Lung microvascular endothelial cell (primary cell): ENCODE data around the gene NHLRC4. TPM values are rescaled to one million over a fixed set of nuclear protein-coding genes. Genes with fewer than 3 reads are reported as not detected.
A peak's percentile ranks its signal among the peaks of the same experiment; 100 is the strongest.

ENCODE experiments used
- DNase-seq, 2 donors: peaks; one replicate each; pipeline versions ENCODE4 v3.0.0 to v3.0.0-alpha.2; 2010; ENCODE audit warnings: low read depth in 2 of 2
- total RNA-seq: library from RNA; depleted of rRNA; stranded (reverse); fragments of >200 nt; gene quantifications from 2 replicates; pipeline ENCODE4 v1.2.1, GENCODE V29; 2014

The NHLRC4 gene
- total RNA-seq, 1 donor from 2014 or later: 2.4 TPM

DNA sequence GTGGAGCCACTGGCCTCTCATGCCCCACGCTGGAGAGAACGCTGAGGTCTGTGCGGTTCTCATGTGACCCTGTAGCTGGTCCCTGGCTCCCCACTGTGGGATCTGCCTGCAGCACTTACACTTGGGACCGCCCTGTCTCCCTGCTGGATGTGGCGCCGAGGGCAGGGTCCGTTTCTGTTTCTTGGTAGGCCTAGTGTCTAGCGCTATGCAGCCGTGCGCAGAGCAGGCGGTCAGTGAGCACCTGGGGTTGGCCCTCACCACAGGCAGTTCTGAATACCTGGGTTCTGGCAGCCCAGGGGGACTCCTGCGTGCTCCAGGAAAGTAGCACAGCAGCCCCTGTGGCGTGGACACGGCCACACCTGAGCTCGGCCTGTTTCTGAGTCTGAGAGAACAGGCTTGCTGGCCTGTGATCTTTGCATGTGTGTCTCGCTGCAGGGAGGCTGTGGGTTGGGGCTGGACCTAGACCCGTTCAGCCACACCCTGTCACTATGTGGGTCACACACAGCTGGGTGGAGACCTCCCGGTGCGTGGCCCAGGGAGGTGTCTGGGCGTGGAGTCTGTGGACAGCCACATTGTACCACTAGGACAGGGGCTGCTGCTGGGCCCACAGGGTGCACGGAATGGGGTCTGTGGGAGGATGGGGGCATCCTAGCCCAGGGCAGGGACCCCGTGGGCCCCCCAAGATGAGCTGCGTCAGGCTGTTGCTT, 36.5 kb upstream of the NHLRC4 start:
- DNase-seq: no peak

DNA sequence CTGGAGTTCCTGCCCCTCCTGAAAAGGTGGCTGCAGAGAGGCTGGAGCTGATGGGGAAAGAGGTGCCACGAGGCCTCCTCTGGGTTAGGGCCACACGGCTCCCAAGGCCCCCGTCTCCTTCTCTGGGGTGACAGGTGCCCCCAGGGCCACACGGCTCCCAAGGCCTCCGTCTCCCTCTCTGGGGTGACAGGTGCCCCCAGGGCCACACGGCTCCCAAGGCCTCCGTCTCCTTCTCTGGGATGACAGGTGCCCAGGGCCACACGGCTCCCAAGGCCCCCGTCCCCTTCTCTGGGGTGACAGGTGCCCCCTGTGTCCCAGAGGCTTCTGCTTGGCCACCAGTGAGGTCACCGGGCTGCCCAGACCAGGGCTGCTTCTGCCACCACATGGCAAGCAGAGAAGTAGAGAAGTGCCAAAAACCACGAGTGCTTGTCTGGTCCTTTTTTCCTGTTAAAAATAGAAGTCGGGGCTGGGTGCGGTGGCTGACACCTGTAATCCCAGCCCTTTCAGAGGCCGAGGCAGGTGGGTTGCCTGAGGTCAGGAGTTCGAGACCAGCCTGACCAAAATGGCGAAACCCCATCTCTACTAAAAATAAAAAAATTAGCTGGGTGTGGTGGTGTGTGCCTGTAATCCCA, 35.2 kb upstream of the NHLRC4 start:
- no peak for DNase-seq

DNA sequence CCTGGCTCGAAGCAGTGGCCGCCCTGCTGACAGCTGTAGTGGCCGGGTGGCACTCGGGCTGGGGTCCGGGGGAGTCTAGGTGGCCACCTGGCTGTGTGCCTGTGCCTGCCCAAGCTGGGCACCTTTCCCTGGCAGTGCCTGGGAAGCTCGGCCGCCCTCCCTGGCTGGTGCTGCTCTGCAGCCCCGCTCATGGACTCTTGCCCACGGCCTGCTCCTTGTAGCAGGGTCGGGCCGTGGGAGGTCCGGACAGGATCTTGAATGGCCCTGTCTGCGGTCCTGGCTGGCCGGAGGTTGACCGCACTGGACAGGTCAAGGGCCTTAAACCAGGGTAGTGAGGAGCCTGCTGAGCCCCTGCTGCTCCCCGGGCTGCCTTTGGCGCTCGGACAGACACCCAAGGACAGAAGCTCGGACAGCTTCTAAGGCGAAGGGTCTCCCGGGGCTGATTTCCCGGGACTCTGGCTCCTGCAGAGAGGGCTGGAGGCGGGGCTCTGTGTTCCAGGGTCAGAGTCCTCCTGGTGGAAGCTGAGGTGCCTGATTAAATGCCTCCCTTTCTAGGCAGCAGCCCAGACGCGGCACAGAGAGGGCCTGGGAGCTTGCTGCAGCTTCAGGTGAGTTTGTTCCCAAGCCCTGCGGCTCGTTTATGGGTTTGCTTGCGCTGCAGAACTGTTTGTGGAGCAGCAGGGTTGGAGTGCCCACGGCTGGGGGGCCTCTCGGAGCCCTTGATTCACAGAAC, 33.2 kb upstream of the NHLRC4 start:
- no peak for DNase-seq

DNA sequence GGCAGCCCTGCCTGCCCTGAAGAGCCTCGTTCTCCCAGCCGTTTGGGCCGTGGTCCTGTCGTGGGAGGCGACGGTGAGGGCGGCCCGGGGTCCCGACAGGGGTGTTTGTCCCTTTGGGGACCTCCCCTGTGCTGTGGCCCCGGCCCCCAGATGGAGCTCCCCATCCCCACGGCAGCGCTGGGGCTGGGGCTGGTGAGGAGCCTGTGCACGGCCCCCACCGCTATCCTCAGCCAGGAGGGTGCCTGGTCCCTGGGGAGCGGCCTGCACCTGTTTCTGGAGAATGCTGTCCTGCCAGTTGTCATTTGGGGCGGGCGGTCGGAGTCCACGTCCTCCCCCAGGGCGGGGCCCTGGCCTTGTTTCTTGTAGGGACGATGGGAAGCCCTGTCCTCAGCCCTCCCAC, 32.7 kb upstream of the NHLRC4 start:
- no peak for DNase-seq

DNA sequence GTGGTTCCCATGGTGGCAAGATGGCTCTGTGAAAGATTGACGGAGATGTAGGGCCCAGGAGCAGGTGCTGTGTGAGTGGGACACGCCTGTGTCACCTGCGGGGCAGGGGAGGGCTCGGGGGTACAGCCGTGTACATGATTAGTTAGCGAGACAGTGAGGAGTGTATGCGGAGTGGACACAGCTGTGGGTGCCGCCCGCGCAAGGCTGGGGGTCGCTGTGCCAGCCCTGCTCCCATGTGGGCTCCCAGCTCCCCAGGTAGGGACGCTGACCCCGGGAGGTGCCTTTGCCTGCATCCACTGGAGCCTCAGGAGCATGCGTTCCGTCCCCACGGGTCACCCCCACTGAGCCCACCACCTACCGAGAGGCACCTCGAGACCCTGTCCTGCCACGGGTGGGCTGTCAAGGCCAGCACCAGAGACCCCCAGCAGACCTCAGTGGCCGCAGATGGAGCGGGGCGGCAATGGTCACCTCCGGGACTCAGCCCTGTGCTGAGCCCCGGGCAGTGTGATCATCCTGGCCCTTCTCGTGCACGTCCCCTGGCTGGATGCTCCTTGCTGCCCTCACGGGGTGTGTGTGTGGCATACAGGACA, 31.9 kb upstream of the NHLRC4 start:
- no peak for DNase-seq

DNA sequence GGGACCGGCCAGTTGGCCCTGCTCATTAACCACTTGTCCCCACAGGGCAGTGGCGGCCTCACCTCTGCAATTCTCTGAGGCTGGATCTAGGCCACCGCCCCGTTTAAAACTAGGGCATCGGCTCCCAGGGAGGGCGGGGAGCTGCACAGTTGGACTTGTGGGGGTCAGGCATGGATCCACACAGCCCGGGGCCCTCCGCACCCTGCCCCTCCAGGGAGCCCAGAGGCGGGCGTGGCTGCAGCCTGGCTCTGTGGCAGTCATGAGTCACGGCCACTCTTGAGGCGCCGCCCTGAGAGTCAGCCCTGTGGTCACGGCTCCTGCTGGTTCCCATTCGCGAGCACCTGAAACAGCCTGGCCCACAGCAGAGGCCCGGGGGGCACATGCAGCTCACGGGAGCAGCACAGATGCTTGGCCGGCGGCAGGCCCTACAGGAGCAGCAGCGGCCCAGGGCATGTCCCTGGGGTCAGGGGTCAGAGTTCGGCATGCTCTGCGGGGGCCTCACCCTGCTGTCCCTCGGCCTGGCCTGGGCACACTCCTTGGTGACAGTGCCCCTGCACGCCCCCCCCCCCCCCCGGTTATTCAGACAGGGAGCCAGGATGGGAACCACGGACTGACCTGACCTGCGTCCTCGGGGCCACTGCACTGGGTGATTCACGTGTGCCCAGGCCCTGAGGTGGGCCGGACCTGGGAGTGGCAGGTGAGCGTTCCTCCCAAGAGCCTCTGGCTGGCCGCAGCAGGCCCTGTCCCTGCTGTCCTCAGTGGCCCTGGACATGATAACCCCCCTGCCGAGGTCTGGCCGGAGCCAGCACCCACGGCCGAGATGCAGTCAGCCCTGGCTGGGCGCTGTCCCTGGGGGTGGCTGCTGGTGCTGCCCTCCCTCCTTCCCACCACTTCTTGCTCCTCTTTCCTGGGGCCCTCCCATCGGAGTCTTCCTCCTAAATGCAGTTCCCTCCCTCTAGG, 31.1 kb upstream of the NHLRC4 start:
- peak in 1 of 2 donors; percentile 57 for DNase-seq

DNA sequence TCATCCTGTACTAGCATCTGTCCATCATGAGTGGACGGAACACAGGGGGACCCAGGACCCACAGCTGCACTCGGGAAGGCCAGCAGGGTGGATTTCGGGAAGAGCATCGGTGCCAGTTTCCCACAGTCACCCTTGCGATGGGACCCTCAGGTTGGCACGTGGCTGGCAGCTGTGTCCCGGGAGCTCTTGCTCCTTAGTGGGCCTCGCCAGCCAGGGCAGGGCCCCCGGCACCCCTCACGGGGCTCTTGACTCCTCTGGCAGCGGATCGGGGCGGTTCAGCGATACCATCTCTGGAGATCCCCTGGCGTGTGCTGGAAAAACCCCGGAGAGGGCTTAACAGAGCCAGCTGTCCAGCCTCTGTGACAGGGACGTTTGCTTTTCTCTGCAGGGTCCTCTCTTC, 30.1 kb upstream of the NHLRC4 start:
- no peak for DNase-seq

DNA sequence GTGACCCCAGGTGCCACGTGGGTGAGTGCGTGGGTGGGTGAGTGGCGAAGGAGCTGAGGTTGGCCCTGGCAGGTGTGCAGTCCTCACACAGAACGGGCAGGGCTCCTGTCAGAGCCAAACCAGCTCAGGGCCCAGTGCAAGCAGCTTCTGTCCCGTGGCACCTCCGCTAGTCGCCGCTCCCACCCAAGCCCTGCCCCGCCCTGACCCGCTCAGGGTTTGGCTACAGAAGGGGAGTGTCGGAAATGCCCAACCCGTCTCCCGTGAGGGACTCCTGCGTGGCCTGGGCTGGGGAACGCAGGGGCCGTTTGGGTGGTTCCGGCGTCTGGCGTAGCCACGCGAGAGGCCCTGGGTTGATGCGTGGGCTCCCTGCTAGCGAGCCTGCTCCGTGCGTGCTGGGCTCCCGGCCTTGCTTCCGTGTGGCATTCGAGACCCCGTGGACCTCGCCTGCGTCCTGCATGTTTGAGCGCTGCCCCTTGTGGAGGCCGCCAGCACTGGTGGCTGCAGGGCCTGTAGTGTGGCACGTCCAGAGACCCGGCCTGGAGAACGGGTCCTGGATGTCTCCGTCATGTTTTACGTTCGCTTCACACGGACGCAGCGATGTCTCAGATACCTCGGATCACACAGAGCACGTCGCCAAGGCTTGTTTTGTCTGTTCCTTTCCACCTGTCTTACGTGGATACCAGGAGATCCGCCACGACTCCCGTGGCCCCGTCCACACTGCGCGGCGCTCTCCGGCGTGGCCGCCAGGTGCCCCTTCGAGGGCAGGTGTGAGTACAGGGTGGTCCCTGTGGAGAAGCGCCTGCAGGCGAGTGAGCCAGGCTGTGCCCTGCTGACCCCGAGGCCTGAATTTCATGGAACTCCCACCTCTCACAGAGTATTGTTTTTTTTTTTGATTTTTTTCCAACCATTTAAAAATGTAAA, 29.1 kb upstream of the NHLRC4 start:
- no peak for DNase-seq

DNA sequence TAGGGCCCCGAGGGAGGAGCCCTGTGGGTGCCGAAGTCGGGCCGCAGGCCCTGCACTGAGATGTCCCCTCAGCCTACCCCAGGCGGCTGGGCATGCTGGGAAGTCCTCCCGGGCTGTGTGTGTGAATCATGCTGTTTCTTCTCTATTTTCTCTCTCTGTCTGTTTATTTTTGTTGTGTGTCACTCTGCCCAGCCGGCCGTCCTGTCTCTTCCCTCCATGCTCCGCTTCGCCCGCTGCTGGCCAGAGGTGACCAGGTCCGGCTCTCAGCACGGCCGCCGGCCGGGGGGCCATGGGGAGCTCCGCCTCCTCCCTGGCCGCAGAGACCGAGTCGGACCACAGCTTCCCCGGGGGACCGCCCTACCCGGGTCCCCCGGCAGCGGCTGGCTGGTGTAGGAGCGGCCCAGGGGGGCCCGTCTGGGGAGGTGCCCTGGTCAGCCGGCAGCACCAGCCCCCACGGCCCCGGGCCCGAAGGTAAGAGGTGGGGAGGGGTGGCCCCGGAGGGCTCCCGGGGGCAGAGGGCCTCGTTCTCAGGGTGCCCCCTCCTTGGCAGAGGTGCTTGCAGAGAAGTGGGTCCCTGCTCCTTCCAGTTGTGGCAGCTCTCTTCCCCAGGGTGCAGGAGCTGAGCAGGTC, 26.8 kb upstream of the NHLRC4 start:
- peak in 1 of 2 donors; percentile 76 for DNase-seq

DNA sequence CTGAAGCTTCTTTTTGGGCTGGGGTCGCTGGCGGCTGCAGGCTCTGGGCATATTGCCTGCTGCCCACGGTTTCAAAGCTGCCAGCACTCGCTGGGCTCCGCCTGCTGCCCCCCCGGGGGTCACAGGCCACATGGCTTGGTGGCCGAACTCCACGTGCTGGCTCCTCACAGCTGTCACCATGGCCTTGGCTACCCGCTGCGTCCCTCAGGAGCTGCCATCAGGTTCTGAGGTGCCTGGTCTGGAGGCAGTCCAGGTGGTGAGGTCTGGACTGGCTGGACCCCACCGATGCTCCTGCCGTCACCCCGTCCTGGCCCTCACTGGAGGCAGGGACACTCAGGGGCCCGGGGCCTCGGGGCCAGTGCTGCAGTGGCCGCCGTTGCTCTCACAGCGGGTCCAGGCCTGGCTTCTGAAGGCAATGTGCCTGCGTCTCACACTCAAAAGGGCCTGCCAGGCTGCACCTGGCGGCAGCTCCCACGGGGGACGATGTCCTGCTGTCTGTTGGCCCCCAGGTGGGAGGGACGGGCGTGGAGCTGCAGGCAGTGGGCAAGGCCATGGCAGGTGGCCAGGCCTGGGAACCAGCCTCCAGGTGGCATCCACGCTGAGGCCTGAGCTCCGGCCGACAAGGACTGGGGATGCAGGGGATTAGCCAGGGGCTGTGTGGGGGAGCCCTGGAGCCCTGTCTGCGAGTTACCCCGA, 26.0 kb upstream of the NHLRC4 start:
- DNase-seq: no peak

DNA sequence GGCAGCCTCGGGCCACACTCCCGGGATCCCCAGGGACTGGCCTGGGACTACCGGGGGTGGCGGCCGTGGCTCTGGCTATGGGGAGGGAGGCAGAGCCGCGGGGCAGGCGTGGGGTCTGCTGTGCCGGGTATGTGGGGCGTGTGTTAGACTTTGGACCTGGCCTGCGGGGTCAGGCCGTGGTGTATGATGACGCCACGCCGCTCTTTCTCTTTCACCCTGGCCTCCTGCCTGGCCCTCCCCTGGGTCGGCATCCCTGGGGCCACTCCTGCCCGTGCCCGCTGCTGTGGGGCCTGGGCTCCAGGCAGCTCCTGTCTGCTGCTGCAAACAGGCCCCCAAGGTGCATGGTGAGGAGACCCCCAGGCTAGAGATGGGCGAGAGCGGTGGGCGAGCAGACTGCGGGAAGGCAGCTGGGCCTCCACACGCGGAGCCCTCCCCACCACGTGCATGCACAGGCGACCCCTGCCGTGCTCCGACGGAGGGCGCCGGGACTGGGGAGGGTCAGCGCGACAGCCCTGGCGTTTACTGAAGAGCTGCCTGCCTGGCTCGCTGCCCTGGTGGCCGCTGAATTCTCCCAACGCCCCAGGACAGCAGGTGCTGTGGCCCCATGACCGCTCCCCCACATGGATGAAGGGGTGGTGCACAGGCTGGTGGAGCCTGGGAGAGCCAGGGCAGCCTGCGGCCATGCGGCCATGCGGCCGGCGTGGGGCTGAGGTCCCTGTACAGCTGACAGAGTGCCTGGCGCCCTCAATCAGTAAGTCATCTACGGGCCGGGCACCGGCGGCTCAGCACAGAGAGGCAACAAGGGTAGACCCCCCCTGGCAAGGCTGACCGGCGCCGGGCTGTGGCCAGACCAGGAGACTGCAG, 23.3 kb upstream of the NHLRC4 start:
- no peak for DNase-seq

DNA sequence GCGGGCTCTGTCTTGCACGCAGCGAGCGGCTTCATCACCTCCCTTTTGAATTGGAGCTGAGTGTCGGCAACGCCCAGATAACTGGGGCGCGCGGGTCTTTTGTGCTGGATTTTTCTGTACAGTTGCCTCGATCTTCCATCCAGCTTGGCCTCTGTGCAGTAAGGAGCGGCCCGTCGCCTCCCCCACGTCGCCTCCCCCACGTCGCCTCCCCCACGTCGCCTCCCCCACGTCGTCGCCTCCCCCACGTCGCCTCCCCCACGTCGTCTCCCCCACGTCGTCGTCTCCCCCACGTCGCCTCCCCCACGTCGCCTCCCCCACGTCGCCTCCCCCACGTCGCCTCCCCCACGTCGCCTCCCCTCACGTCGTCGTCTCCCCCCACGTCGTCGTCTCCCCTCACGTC, 22.3 kb upstream of the NHLRC4 start:
- no peak for DNase-seq

DNA sequence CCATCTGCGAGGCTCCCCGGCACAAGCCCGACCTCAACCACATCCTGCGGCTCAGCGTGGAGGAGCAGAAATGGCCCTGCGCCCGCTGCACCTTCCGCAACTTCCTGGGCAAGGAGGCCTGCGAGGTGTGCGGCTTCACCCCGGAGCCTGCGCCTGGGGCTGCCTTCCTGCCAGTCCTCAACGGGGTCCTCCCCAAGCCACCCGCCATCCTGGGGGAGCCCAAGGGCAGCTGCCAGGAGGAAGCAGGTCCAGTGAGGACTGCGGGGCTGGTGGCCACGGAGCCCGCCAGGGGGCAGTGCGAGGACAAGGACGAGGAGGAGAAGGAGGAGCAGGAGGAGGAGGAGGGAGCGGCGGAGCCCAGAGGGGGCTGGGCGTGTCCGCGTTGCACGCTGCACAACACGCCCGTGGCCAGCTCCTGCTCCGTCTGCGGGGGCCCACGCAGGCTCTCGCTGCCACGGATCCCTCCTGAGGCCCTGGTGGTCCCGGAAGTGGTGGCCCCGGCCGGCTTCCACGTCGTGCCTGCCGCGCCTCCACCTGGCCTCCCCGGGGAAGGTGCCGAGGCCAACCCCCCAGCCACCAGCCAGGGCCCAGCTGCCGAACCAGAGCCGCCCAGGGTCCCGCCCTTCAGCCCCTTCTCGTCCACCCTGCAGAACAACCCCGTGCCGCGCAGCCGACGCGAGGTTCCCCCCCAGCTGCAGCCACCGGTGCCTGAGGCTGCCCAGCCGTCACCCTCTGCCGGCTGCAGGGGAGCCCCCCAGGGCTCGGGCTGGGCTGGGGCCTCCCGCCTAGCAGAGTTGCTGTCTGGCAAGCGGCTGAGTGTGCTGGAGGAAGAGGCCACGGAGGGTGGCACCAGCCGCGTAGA, 19.7 kb upstream of the NHLRC4 start:
- DNase-seq: peak; percentile 46 to 71

DNA sequence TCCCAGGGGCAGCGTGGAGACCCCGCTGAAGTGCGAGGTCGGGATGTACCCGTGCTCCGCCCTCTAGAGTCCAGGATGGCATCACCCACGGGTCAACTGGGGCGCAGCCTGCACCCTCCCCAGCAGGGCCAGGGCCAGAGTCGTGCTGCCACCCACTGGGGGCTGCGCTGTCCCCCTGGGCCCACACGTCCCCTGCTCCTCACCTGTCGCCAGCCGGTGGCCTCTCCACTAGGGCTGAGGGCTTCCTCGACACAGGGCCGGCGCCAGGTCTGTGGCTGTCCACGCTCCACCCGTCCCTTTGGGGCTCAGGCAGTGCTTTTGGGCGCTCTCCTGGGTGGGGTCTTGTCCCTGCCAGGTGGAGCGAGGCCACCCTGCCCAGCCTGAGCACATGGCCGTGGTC, 18.2 kb upstream of the NHLRC4 start:
- DNase-seq: no peak

DNA sequence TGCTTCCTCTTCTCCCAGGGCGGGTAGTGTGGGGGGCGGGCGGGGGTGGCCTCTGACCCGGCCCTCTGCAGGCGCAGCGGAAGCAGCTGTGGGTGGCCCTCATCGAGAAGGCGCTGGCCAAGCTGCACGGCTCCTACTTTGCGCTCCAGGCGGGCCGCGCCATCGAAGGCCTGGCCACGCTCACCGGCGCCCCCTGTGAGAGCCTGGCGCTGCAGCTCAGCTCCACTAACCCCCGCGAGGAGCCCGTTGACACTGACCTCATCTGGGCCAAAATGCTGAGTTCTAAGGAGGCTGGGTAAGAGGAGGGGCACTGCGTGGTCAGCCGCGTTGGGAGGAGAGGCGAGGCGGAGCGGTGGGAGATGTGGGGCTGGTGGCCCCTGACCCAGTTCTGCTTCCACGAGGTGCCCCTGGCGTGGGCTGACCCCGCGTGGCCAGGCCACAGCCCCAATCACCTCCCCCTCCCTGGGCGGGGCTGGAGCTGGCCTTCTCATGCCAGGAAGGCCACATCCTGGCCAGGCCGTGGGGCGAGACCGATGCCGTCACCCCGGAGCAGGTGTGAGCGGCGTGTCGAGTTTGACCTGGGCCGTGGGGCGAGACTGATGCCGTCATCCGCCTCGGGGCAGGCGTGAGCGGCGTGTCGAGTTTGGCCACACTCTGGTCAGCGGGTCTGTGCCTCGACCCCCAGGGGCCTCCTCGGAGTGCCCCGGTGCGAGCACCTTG, 17.1 kb upstream of the NHLRC4 start:
- no peak for DNase-seq

DNA sequence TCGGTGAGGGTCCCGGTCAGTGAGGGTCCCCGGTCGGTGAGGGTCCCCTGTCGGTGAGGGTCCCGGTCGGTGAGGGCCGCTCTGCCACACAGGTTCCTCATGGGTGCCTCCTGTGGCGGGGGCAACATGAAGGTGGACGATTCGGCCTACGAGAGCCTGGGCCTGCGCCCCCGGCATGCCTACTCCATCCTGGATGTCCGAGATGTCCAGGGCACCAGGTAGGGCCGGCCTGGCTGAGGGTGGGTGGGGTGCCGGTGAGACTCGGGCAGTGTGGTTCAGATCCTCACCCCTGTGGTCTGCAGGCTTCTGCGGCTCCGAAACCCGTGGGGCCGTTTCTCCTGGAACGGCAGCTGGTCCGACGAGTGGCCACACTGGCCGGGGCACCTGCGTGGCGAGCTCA, 15.6 kb upstream of the NHLRC4 start:
- DNase-seq: no peak
